ENCODE measurements around the gene TPRG1.

DNA sequence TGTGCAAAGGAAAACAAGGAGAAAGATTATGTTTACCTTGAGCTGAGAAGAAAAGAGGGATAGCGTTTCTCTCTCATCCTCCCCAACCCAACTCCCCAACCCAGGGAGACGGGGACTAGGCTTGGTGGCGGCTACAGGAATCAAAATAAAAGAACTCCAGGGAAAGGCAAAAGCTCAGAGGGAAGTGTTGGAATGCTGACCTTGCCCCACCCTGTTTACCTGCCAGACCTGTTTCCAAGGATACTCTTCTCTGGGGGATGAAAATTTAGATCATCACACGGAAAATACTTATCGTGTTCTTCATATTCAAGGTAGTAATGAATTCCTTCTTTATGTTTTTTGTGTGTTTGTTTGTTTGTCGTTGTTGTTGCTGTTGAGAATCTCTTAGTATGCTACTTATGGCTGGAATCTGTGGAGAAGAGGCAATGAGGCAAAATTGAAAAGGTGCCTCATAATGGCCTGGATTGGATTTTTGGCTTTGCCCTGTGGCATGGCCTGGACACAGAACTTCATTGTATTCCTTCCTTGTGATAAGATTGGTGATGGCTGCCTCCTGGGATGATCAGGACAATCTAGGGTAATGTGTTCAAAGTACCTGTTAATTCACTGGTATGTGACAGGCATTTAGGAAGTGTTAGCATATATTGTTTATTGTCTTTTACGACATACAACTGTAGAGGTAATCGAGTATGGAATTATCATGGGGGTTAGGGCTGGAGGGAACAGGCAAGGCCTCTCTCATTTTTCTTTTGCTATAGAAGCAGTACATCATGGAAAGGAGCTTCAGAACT lies 11.1 kb upstream of the TPRG1 start:
- no peak for TF ChIP-seq MXI1 (IDR thresholded peaks at IDR 0.05; ENCODE audit: borderline replicate concordance, low read depth, low read length)
- TF ChIP-seq, protein P1, sequence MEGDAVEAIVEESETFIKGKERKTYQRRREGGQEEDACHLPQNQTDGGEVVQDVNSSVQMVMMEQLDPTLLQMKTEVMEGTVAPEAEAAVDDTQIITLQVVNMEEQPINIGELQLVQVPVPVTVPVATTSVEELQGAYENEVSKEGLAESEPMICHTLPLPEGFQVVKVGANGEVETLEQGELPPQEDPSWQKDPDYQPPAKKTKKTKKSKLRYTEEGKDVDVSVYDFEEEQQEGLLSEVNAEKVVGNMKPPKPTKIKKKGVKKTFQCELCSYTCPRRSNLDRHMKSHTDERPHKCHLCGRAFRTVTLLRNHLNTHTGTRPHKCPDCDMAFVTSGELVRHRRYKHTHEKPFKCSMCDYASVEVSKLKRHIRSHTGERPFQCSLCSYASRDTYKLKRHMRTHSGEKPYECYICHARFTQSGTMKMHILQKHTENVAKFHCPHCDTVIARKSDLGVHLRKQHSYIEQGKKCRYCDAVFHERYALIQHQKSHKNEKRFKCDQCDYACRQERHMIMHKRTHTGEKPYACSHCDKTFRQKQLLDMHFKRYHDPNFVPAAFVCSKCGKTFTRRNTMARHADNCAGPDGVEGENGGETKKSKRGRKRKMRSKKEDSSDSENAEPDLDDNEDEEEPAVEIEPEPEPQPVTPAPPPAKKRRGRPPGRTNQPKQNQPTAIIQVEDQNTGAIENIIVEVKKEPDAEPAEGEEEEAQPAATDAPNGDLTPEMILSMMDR (conservative IDR thresholded peaks at IDR 0.05; ENCODE audit: low read depth, low read length) = no peak
- no peak for TF ChIP-seq POLR2A (IDR thresholded peaks at IDR 0.05; ENCODE audit: low read depth, low read length)
- TF ChIP-seq, protein P2, sequence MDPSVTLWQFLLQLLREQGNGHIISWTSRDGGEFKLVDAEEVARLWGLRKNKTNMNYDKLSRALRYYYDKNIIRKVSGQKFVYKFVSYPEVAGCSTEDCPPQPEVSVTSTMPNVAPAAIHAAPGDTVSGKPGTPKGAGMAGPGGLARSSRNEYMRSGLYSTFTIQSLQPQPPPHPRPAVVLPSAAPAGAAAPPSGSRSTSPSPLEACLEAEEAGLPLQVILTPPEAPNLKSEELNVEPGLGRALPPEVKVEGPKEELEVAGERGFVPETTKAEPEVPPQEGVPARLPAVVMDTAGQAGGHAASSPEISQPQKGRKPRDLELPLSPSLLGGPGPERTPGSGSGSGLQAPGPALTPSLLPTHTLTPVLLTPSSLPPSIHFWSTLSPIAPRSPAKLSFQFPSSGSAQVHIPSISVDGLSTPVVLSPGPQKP (IDR thresholded peaks at IDR 0.05; ENCODE audit: borderline replicate concordance, low read depth, low read length) = no peak
